ENCODE measurements around the gene CLTCL1. TPM values are rescaled to one million over a fixed set of nuclear protein-coding genes. Genes with fewer than 3 reads are reported as not detected.

CLTCL1 gene
- total RNA-seq, 1 donor: 7.1 TPM

DNA sequence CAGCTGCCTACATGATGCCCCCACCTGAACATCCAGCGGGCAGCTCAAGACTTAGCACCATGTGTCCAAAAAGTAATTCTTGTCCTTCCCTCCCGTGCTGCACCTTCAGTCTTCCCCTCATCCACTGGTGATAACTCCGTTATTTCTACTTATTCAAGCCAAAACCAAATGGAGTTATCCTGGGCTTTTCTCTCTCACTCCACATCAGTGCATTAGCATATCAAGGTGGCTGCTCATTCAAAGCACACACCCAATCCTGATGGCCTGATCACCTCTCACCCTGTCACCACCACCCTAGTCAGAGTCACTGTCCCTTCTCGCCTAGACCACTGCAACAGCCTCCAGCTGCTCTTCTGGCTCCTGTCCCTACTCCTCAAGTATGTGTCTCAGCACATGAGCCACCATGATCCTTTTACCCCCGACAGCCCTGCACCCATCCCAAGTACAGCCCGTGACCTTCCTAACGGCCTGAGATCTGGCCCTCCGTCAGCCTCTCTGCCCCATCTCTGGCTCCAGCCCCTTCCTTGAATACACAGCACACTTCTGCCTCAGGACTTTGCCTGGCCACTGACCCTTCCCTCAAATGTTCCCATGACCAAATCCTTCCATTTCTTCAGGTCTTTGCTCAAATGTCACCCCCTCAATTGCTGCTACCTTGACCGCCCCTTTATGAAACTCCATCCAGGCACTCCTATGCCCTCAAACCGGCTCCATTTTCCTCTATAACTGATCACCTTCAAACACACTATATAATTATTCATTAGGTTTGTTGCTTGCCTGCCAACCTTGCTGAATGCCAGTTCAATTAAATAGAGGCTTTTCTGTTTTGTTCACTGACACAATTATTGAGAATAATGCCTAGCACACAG is 93.3 kb downstream of the CLTCL1 start:
- DNase-seq (ENCODE audit: low read depth): no peak
- H3K4me3 ChIP-seq (ENCODE audit: low read depth, low read length): no peak overlapping the region
- TF ChIP-seq, protein P1, sequence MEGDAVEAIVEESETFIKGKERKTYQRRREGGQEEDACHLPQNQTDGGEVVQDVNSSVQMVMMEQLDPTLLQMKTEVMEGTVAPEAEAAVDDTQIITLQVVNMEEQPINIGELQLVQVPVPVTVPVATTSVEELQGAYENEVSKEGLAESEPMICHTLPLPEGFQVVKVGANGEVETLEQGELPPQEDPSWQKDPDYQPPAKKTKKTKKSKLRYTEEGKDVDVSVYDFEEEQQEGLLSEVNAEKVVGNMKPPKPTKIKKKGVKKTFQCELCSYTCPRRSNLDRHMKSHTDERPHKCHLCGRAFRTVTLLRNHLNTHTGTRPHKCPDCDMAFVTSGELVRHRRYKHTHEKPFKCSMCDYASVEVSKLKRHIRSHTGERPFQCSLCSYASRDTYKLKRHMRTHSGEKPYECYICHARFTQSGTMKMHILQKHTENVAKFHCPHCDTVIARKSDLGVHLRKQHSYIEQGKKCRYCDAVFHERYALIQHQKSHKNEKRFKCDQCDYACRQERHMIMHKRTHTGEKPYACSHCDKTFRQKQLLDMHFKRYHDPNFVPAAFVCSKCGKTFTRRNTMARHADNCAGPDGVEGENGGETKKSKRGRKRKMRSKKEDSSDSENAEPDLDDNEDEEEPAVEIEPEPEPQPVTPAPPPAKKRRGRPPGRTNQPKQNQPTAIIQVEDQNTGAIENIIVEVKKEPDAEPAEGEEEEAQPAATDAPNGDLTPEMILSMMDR (IDR thresholded peaks at IDR 0.05; ENCODE audit: insufficient read depth, low read length): no peak

DNA sequence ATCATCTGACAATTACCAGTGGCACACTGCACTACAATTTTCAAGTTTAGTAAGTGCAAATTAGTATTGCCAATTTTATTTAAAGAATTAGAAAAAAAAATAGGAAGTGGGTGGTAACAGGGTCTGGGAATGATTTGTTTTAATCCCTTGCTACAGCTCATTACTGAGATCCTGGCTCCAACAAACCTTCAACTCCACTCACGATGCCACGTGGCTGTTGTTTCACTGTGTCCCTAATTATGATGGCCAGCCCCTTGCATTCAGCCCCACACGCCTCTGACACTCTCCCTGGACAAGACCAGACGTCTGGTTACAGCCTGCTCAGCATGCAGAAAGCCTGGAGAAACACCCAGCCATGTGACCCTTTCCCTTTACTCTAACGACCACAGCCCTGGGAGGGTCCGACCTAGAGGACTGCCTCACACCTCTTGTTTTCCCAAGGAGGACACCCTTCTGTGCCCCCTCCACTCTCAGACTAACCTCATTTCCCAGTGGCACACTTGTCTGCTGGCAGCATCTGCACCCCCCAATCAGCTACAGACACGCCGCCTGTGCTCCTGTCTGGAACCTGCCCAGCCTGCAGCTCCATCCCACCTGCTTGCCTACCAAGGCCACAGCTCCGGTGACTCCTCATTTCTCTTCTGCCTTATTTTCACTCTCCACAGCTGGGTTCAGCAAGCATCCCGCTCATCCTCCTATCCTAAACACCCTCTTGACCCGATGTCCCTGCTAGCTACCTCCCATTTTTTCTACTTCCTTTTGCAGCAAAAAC is 94.5 kb downstream of the CLTCL1 start:
- DNase-seq (ENCODE audit: low read depth): no peak
- TF ChIP-seq, protein P1 (IDR thresholded peaks at IDR 0.05; ENCODE audit: insufficient read depth, low read length): no peak
- H3K4me3 ChIP-seq (ENCODE audit: low read depth, low read length): no peak overlapping the region

DNA sequence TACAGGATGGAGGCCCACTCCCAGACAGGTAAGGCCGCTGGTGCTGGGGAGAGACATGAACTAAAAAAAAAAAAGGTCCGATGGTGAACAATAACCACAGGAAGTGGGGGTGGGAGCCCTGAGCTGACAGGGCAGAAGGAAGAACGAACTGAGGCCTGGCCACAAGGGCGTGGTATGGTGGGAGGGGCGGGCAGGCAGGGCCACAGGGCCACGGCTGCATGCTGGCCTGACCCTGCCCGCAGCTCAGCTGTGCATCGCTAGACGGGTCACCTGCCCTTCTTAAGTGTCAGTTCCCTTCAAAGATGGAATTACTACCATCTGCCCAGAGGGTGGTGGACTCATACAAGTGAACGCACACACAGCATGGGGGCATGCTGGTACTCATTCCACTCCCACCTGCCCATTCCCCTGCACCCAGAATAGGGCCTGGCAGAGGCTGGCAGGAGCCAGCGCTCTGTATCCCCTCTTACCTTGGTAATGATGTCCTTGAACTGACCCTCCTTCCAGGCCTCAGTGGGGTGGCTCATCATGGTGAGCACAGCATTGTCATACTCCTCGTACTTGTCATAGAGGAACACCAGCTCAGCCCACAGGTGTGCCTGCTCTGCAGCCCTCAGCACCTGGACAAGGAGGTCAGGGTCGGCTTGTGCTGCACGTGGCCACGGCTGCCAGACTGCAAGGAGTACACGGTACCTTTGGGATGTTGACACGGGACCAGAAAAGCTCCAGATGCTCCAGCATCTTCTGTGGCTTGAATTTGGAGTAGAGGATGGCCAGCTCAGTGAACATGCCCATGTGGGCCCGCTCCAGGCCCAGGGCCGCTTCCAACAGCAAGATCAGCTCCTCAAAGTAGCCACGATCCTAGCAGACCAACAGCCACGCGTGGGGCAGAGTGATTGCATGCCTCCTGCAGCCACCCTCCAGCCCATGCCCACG is 95.5 kb downstream of the CLTCL1 start:
- no peak overlapping the region for H3K4me3 ChIP-seq (ENCODE audit: low read depth, low read length)
- no peak for DNase-seq (ENCODE audit: low read depth)
- TF ChIP-seq, protein P1 (IDR thresholded peaks at IDR 0.05; ENCODE audit: insufficient read depth, low read length): no peak

DNA sequence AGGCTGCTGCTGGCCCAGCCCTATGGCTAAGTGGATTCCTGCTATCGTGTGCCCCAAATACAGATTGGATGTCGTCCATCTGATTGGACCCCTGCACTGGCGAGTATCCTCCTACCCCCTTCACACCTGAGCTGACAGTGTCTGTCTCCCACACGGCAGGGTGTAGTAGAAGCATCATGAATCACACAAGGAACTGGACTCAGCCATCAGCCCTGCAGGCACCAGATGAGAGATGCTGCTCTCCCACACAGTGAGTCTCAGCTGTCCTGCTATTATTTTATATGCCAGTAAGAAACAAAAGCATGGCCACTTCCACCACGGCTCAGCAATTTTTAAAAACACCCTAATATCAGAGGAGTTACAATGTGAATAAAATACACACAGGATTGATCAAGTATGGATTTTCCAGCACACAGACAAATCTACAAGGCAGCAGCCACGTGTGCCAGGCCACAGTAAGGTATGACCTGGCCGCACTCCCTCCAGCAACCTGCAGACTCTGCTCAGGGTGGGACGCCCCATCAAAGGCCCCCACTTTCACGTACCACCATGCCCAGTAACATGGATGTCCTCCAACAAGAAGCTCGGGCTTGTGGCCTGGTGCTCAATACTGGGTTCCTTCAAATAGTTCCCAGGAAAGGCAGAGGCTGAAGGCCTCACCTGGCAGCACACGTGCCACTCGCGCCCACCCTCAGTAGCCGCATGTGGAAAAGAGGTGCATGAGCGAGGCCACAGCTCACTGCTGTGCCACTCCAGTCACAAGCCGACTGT is 96.6 kb downstream of the CLTCL1 start:
- H3K4me3 ChIP-seq (ENCODE audit: low read depth, low read length): no peak overlapping the region
- TF ChIP-seq, protein P1 (IDR thresholded peaks at IDR 0.05; ENCODE audit: insufficient read depth, low read length): no peak
- DNase-seq (ENCODE audit: low read depth): no peak

DNA sequence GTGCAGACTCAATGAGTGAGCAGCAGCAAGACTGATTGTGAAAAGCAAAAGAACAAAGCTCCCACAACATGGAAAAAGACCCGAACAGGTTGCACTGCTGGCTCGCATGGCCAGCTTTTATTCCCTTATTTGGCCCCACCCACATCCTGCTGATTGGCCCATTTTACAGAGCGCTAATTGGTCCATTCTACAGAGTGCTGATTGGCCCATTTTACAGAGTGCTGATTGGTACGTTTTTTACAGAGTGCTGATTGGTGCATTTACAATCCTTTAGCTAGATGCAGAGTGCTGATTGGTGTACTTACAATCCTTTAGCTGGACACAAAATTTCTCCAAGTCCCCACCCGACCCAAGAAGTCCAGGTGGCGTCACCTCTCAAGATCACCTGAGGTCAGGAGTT is 97.6 kb downstream of the CLTCL1 start:
- TF ChIP-seq, protein P1 (IDR thresholded peaks at IDR 0.05; ENCODE audit: insufficient read depth, low read length): no peak
- no peak for DNase-seq (ENCODE audit: low read depth)
- no peak overlapping the region for H3K4me3 ChIP-seq (ENCODE audit: low read depth, low read length)

Measured in fibroblast of the aortic adventitia (primary cell).